Measurements from ENCODE around the gene TIMM10B.

Gene TIMM10B

DNA sequence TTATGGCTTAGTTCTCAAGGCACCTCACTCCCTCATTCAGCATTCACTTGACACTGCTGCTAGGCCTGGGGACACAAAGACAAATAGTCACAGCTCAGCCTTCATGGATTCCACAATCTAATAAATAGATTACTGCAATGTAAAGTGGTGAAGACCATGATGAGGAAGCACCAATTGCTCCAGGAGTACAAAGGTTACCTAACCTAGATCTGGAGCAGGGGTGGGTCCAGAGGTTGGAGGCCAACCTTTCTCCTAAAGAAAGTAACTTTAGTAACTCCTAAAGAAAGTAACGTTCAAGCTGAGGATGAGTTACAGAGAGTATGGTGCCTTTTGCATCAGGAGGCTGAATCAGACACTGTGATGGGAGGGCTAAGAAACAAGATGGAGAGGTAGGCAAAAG is 11.7 kb upstream of the TIMM10B start:
- no peak overlapping the region for H3K4me3 ChIP-seq (ENCODE audit: low read depth, low read length)
- TF ChIP-seq, protein P1, sequence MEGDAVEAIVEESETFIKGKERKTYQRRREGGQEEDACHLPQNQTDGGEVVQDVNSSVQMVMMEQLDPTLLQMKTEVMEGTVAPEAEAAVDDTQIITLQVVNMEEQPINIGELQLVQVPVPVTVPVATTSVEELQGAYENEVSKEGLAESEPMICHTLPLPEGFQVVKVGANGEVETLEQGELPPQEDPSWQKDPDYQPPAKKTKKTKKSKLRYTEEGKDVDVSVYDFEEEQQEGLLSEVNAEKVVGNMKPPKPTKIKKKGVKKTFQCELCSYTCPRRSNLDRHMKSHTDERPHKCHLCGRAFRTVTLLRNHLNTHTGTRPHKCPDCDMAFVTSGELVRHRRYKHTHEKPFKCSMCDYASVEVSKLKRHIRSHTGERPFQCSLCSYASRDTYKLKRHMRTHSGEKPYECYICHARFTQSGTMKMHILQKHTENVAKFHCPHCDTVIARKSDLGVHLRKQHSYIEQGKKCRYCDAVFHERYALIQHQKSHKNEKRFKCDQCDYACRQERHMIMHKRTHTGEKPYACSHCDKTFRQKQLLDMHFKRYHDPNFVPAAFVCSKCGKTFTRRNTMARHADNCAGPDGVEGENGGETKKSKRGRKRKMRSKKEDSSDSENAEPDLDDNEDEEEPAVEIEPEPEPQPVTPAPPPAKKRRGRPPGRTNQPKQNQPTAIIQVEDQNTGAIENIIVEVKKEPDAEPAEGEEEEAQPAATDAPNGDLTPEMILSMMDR (IDR thresholded peaks at IDR 0.05; ENCODE audit: control insufficient read depth, extremely low read depth, insufficient read depth), result no peak
- DNase-seq (ENCODE audit: low read depth), result no peak

DNA sequence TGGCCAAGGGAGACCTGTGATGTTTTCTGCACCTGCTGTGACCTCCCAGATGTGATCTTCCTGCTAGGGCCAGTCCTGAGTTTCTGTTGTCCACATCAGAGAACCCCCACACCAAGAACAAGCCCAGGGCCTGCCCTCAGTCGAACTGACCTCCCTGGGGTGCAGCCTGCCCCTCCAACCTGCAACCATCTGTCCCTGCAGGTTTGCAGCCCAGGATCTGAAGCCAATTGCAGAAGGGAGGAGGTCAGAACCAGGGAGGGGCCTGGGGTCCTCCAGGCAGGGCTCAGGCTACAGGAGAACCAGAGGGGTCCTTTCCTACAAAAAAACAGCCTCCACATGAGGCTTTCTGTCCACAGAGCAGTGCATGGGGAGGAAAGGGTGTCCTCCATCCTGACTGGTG is 8.4 kb upstream of the TIMM10B start:
- peak overlapping the region; percentile 83 for H3K4me3 ChIP-seq (ENCODE audit: low read depth, low read length)
- TF ChIP-seq, protein P1 (IDR thresholded peaks at IDR 0.05; ENCODE audit: control insufficient read depth, extremely low read depth, insufficient read depth), result no peak
- DNase-seq (ENCODE audit: low read depth), result no peak

DNA sequence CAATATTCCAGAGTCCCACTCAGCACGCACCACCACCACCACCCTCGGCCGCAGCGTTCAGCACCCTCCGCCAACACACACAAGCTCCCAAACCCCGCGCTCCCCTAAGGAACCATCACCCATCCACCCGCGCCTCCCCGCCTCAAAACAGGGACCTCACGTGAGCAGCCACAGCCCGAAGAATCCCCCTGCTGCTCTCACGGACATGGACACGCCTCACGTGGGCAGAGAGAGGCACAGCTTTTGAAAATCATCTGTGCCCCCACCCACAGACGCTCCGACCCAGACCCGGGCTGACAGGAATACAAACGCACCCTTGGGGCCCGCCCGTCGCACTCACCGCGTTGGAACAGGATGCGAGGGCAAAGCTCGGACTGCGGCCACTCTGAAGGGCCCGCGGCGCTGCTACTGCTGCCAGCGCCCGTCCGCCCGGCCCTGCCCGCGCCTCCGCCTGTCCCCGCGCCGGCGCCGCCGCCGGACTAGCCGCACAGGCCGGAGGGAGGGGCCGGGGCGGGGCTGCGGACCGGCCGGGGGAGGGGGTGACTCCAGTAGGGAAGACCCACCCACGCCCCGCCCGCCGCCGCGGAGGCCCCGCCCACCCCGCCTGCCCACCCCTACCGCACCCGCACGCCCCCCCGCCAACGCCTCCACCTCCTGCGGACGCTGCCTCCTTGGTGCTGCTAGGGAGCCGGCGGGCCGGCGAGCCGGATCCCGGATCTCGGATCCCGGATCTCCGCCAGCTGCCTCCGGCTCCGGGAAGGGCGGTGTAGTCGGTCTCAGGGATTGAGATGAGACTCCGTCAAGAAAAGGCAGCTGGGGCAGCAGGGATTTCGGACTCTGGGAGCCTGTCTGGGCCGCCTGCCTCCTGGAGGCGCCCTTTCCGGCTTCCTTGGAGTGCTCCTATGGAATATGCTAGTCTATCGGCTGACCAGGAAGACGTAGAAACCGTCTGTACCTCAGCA is 7.6 kb upstream of the TIMM10B start, which contains the start of gene TRIM3:
TSS of gene TRIM3 (minus strand) at position 491 of the 962 bp plus-strand sequence. CDS start 8,246 bp downstream, outside the sequence.
- H3K4me3 ChIP-seq (ENCODE audit: low read depth, low read length), result peak within 1 kb of the TSS; percentile 83
- TF ChIP-seq, protein P1 (IDR thresholded peaks at IDR 0.05; ENCODE audit: control insufficient read depth, extremely low read depth, insufficient read depth), result 0 out of 2 replicates have a peak, but pooled peaks have one; percentile 14
- peak; percentile 80 for DNase-seq (ENCODE audit: low read depth)

DNA sequence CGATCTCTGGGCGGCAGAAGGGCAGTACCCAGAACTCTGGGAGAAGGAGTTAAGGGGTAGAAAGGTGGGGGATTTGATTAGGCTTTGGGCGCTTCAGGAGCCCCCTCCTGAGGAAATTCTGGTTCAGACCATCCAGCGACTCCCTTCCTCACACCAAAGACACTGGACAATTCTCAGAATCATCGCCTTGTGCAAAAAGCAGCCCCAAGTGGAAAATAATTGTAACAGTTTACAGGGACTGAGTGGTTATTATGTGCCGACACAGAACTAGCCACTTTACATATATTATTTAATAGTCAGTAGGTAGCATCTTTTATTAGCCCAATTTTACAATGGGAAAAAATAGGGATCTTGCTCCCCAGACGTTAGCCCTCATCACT is 6.9 kb upstream of the TIMM10B start:
- H3K4me3 ChIP-seq (ENCODE audit: low read depth, low read length), result peak overlapping the region; percentile 42
- TF ChIP-seq, protein P1 (IDR thresholded peaks at IDR 0.05; ENCODE audit: control insufficient read depth, extremely low read depth, insufficient read depth), result no peak
- DNase-seq (ENCODE audit: low read depth), result no peak

DNA sequence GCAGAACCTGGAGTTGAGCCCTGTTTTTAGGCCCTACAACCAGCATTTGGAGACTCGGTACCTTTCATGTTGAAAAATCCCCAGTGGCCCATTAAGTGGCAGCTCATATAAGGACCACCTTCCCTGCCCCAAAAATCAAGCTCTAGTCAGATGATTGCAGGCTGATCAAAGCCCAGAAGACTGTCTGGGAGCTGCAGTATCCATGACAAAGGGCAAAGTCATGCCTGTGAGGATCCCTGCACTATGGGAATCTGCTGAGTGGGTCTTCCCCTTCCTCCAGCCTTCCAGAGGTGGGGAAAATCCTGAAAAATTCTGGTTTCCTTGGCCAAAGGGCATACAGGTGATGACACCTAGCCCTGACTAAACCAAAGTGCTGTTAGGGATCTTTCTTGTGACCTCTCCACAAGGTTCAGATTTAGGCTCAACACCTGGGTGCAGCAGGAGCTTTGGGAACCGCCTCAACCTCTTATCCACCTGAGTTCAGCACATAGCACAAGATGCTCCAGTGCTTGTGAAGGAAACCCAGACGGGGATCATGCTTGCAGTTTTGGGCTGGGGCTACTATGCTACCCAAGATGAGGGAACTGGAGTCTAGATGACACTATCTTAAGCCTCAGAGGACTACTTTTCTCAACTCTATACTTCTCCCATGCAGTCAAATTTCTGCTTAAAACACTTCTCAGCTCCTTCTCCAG is 6.3 kb upstream of the TIMM10B start:
- H3K4me3 ChIP-seq (ENCODE audit: low read depth, low read length), result peak overlapping the region; percentile 42
- no peak for DNase-seq (ENCODE audit: low read depth)
- TF ChIP-seq, protein P1 (IDR thresholded peaks at IDR 0.05; ENCODE audit: control insufficient read depth, extremely low read depth, insufficient read depth), result no peak

DNA sequence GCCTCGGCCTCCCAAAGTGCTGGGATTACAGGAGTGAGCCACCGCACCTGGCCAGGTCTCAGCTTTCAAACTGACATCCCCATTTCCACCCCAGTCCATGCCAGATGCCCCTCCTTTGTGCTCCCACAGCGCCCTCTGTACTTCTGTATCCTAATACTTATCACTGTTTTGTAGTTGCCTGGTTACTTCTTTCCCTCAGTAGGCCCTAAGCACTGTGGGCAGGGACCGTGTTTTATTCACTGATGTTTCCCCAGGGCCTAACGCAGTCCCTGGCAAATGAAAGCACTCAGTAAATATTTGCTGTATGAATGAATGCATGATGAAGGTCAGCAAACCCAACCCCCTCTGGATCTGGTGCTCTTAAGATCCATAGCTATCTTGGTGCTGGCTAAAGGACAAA is 5.4 kb upstream of the TIMM10B start:
- TF ChIP-seq, protein P1 (IDR thresholded peaks at IDR 0.05; ENCODE audit: control insufficient read depth, extremely low read depth, insufficient read depth), result no peak
- no peak overlapping the region for H3K4me3 ChIP-seq (ENCODE audit: low read depth, low read length)
- peak; percentile 72 for DNase-seq (ENCODE audit: low read depth)

Measured in LNCaP clone FGC (cell line).